Measurements from ENCODE around the gene APOBEC3C.
"Not testable (repeated sequence)": the region's sequence is repeated elsewhere in the genome, so short reads cannot be mapped to it uniquely, and the experiment has no call there.

DNA sequence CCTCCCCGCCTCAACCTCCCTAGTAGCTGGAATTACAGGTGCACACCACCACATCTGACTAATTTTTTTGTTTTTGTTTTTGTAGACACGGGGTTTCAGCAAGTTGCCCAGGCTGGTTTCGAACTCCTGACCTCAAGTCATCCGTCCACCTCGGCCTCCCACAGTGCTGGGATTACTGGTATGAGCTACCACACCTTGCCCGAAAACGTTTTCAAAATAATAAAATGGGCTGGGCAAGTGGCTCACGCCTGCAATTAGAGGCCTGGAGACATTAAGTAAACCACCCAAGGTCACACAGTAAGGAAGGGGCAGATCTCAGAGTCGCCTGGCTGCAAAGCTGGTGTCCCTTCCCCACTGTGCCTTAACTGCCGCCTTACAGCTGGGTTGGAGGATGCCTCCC lies 33.5 kb upstream of the APOBEC3C start:
- TF ChIP-seq POLR2A (IDR thresholded peaks at IDR 0.05): not testable (repeated sequence)
- TF ChIP-seq, protein P1, sequence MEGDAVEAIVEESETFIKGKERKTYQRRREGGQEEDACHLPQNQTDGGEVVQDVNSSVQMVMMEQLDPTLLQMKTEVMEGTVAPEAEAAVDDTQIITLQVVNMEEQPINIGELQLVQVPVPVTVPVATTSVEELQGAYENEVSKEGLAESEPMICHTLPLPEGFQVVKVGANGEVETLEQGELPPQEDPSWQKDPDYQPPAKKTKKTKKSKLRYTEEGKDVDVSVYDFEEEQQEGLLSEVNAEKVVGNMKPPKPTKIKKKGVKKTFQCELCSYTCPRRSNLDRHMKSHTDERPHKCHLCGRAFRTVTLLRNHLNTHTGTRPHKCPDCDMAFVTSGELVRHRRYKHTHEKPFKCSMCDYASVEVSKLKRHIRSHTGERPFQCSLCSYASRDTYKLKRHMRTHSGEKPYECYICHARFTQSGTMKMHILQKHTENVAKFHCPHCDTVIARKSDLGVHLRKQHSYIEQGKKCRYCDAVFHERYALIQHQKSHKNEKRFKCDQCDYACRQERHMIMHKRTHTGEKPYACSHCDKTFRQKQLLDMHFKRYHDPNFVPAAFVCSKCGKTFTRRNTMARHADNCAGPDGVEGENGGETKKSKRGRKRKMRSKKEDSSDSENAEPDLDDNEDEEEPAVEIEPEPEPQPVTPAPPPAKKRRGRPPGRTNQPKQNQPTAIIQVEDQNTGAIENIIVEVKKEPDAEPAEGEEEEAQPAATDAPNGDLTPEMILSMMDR (IDR thresholded peaks at IDR 0.05): not testable (repeated sequence)

Measured in body of pancreas (tissue), 4 donors.